Upper lobe of left lung (tissue), 6 donors: Measurements from ENCODE around the gene NLGN1. TPM values are rescaled to one million over a fixed set of nuclear protein-coding genes. Genes with fewer than 3 reads are reported as not detected.

ENCODE experiments used
- ATAC-seq, 2 donors: fragments of 200-7000 bp; cut with Tn5 transposase; one replicate each; pipeline ENCODE4 v1.9.1; 2022; ENCODE audit warnings: mild to moderate bottlenecking in 2 of 2, moderate library complexity in 2 of 2; ENCODE audit not compliant: low FRiP score in 2 of 2
- DNase-seq, 2 donors: peaks; one replicate each; pipeline ENCODE4 v3.0.0-alpha.2; 2019 to 2020
- H3K27ac ChIP-seq, 4 donors: fragments of 200-600 bp; sonication (generic); one replicate each; pipeline ENCODE4 v1.5.1; 2016 to 2019
- H3K27me3 ChIP-seq, 4 donors: fragments of 200-600 bp; sonication (generic); one replicate each; pipeline ENCODE4 v1.5.1; 2017 to 2019
- H3K36me3 ChIP-seq, 4 donors: fragments of 200-600 bp; sonication (generic); one replicate each; pipeline ENCODE4 v1.5.1; 2016 to 2019
- H3K4me1 ChIP-seq, 4 donors: fragments of 200-600 bp; sonication (generic); one replicate each; pipeline ENCODE4 v1.5.1; 2018 to 2019
- H3K4me3 ChIP-seq, 4 donors: fragments of 200-600 bp; sonication (generic); one replicate each; pipeline ENCODE4 v1.5.1; 2017 to 2019; ENCODE audit warnings: mild to moderate bottlenecking in 2 of 4, moderate library complexity in 1 of 4
- H3K9me3 ChIP-seq, 4 donors: fragments of 200-600 bp; sonication (generic); one replicate each; pipeline ENCODE4 v1.5.1; 2018 to 2019
- CTCF ChIP-seq, 6 experiments: fragments of 450-650 bp in 4 of 6; fragments of 200-600 bp in 2 of 6; sonication (generic) in 2 of 6; IDR thresholded peaks; one replicate each; pipeline ENCODE4 v1.5.1; 2016 to 2019; ENCODE audit warnings: antibody characterized with exemption in 6 of 6
- EP300 ChIP-seq, 4 donors: sonication (generic); formaldehyde crosslinking; IDR thresholded peaks; one replicate each; pipeline ENCODE4 v1.5.1; 2017; ENCODE audit warnings: antibody characterized with exemption in 4 of 4, control low read depth in 2 of 4
- POLR2A ChIP-seq, 4 donors: fragments of 450-650 bp; IDR thresholded peaks; one replicate each; pipeline ENCODE4 v1.5.1; 2016 to 2017; ENCODE audit warnings: antibody characterized with exemption in 4 of 4, mild to moderate bottlenecking in 2 of 4
- POLR2AphosphoS5 ChIP-seq, 2 donors: sonication (generic); formaldehyde crosslinking; IDR thresholded peaks; one replicate each; pipeline ENCODE4 v1.5.1; 2017; ENCODE audit warnings: antibody characterized with exemption in 2 of 2
- WGBS, 2 donors: methylation state at CpG; one replicate each; pipeline ENCODE4 v1.1.5; 2017 to 2018; 5-methylcytosine and 5-hydroxymethylcytosine counted together
- total RNA-seq, 6 donors: library from RNA; depleted of rRNA in 4 of 6; stranded (reverse); fragments of >200 nt in 4 of 6; gene quantifications; one replicate each; pipeline versions ENCODE4 v1.1.0 to v1.2.1, GENCODE V29; 2016 to 2021
- donor health status: DM: no; HTN: no; CAD: no; lungs with moderate emphysema.
- donor health status: DM: no; HTN: yes; CAD: no; lungs with severe emphysema.

The NLGN1 gene
- total RNA-seq, 6 donors from 2014 or later, result under 0.01 to 3.5 (median 1.9) TPM

GRCh38 chr3:173938616-173939015 lies 541.1 kb downstream of the NLGN1 start:
- no peak for ATAC-seq
- Histone ChIP-seq H3K4me3 (no peak overlapping the region), H3K27ac (no peak overlapping the region), H3K36me3 (no peaks in the 10 kb centered on the region), H3K9me3 (no peaks in the 10 kb centered on the region), H3K27me3 (no peaks in the 10 kb centered on the region), H3K4me1 (no peaks in the 10 kb centered on the region)
- no peak for DNase-seq
- no peak for TF ChIP-seq POLR2A (IDR thresholded peaks at IDR 0.05)
- no peak for TF ChIP-seq POLR2AphosphoS5 (IDR thresholded peaks at IDR 0.05)
- TF ChIP-seq EP300 (IDR thresholded peaks at IDR 0.05), result no peak
- TF ChIP-seq CTCF (IDR thresholded peaks at IDR 0.05), result no peak
- WGBS, 2 donors, result 48 to 51% methylated on average over 2 of the region's 2 CpGs

- Histone ChIP-seq H3K4me3 (no peak overlapping the region), H3K4me1 (no peaks in the 10 kb centered on the region), H3K27ac (no peak overlapping the region), H3K27me3 (no peaks in the 10 kb centered on the region), H3K36me3 (no peaks in the 10 kb centered on the region), H3K9me3 (no peaks in the 10 kb centered on the region)
- ATAC-seq, result no peak
- TF ChIP-seq EP300 (IDR thresholded peaks at IDR 0.05) (no peak), CTCF (IDR thresholded peaks at IDR 0.05) (no peak), POLR2A (IDR thresholded peaks at IDR 0.05) (no peak), POLR2AphosphoS5 (IDR thresholded peaks at IDR 0.05) (no peak)
- no peak for DNase-seq
- 56 to 64% methylated on average over 2 of the region's 2 CpGs for WGBS, 2 donors
Observed at GRCh38 chr3:173939331-173939730, 541.8 kb downstream of the NLGN1 start.

GRCh38 chr3:173943264-173943663 lies 545.7 kb downstream of the NLGN1 start:
- 85 to 86% methylated on average over 3 of the region's 3 CpGs for WGBS, 2 donors
- no peaks in the 10 kb centered on the region for H3K36me3 ChIP-seq
- ATAC-seq, result no peak
- H3K27me3 ChIP-seq, result no peaks in the 10 kb centered on the region
- no peak overlapping the region for H3K4me3 ChIP-seq
- no peak overlapping the region for H3K27ac ChIP-seq
- no peaks in the 10 kb centered on the region for H3K4me1 ChIP-seq
- no peaks in the 10 kb centered on the region for H3K9me3 ChIP-seq
- DNase-seq, result no peak
- TF ChIP-seq POLR2A (IDR thresholded peaks at IDR 0.05) (no peak), EP300 (IDR thresholded peaks at IDR 0.05) (no peak), POLR2AphosphoS5 (IDR thresholded peaks at IDR 0.05) (no peak), CTCF (IDR thresholded peaks at IDR 0.05) (no peak)

DNA sequence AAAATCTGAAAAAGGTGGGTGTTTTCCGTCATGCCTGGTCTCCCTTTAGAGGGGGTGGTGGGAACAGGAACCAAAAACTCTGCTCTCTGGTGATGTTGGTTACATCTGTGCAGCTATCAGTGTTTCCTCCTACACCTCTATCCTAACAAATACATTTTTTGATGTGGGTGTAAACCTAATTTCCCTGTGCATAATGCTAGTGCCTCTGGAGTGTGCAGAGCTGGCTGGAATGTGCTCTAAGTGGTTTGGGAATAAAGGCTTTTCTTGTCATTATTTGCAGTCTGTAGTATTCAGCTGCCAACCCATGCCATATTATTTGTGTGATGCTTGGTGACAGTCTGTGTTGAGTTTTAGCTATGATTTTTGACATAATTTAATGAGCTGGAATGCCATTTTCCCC lies 547.6 kb downstream of the NLGN1 start:
- Histone ChIP-seq H3K27me3 (no peaks in the 10 kb centered on the region), H3K9me3 (no peaks in the 10 kb centered on the region), H3K27ac (no peak overlapping the region), H3K4me1 (no peaks in the 10 kb centered on the region), H3K4me3 (no peak overlapping the region), H3K36me3 (no peaks in the 10 kb centered on the region)
- no peak for TF ChIP-seq EP300 (IDR thresholded peaks at IDR 0.05)
- TF ChIP-seq CTCF (IDR thresholded peaks at IDR 0.05), result no peak
- TF ChIP-seq POLR2AphosphoS5 (IDR thresholded peaks at IDR 0.05), result no peak
- no peak for TF ChIP-seq POLR2A (IDR thresholded peaks at IDR 0.05)
- 78 to 79% methylated on average over 1 of the region's 1 CpG for WGBS, 2 donors
- no peak for ATAC-seq
- DNase-seq, result no peak

GRCh38 chr3:173945806-173946205 lies 548.3 kb downstream of the NLGN1 start:
- ATAC-seq, result no peak
- 67 to 74% methylated on average over 1 of the region's 1 CpG for WGBS, 2 donors

More at GRCh38 chr3:173945806-173946205, 548.3 kb downstream of the NLGN1 start:
- Histone ChIP-seq H3K27ac (no peak overlapping the region), H3K27me3 (no peaks in the 10 kb centered on the region), H3K36me3 (no peaks in the 10 kb centered on the region), H3K9me3 (no peaks in the 10 kb centered on the region), H3K4me1 (no peaks in the 10 kb centered on the region), H3K4me3 (no peak overlapping the region)
- DNase-seq, result no peak
- TF ChIP-seq POLR2A (IDR thresholded peaks at IDR 0.05), result no peak
- TF ChIP-seq POLR2AphosphoS5 (IDR thresholded peaks at IDR 0.05), result no peak
- no peak for TF ChIP-seq CTCF (IDR thresholded peaks at IDR 0.05)
- TF ChIP-seq EP300 (IDR thresholded peaks at IDR 0.05), result no peak
